NT2/D1 (cell line): ENCODE results near the gene LRRC8E.

ENCODE experiments used
- DNase-seq: peaks from one replicate; pipeline ENCODE4 v3.0.0-alpha.2; 2011; ENCODE audit warnings: low read depth, low spot score
- H3K27me3 ChIP-seq: 2 replicates; pipeline ENCODE4 v1.6.0; 2011; ENCODE audit warnings: mild to moderate bottlenecking; ENCODE audit not compliant: insufficient read length, insufficient read depth
- H3K36me3 ChIP-seq: 2 replicates; pipeline ENCODE4 v1.6.1; 2011; ENCODE audit warnings: mild to moderate bottlenecking, low read length, mixed read lengths; ENCODE audit not compliant: insufficient read depth, insufficient read length
- H3K4me1 ChIP-seq: 2 replicates; pipeline ENCODE4 v1.5.1; 2011; ENCODE audit not compliant: insufficient read depth, insufficient read length
- H3K4me3 ChIP-seq: 2 replicates; pipeline ENCODE4 v1.5.1; 2011; ENCODE audit warnings: low read depth; ENCODE audit not compliant: insufficient read length
- H3K9ac ChIP-seq: 2 replicates; pipeline ENCODE4 v1.6.0; 2011; ENCODE audit warnings: low read depth; ENCODE audit not compliant: insufficient read length
- H3K9me3 ChIP-seq: 2 replicates; pipeline ENCODE4 v1.5.1; 2011; ENCODE audit warnings: mild to moderate bottlenecking, low read length; ENCODE audit not compliant: insufficient read depth
- SUZ12 ChIP-seq: IDR thresholded peaks from 2 replicates; pipeline ENCODE4 v1.6.1; 2011; ENCODE audit not compliant: insufficient read length, insufficient read depth; ENCODE audit errors: extremely low read depth
- YY1 ChIP-seq: IDR thresholded peaks from 2 replicates; pipeline ENCODE4 v1.6.1; 2011; ENCODE audit not compliant: insufficient read length, insufficient read depth
- ZNF274 ChIP-seq: IDR thresholded peaks from 2 replicates; pipeline ENCODE4 v1.6.1; 2011; ENCODE audit warnings: mild to moderate bottlenecking, low read depth, low read length

Gene LRRC8E

GRCh38 chr19:7921302-7921966 lies 33.1 kb downstream of the LRRC8E start:
- no peak for TF ChIP-seq ZNF274
- TF ChIP-seq YY1: no peak
- no peak for TF ChIP-seq SUZ12
- Histone ChIP-seq H3K9ac (peak overlapping the region; percentile 86), H3K27me3 (peaks cover 20% of the 10 kb centered on the region), H3K4me3 (peak overlapping the region; percentile 67), H3K36me3 (peaks cover 33% of the 10 kb centered on the region), H3K4me1 (peaks cover 26% of the 10 kb centered on the region), H3K9me3 (peaks cover 4% of the 10 kb centered on the region; the same call in 1 of the 2 replicates)
- DNase-seq: no peak

- TF ChIP-seq ZNF274 (no peak), YY1 (no peak), SUZ12 (no peak)
- Histone ChIP-seq H3K4me3 (no peak overlapping the region), H3K9me3 (peaks cover 4% of the 10 kb centered on the region; the same call in 1 of the 2 replicates), H3K9ac (peak overlapping the region; percentile 86), H3K27me3 (peaks cover 15% of the 10 kb centered on the region), H3K36me3 (peaks cover 40% of the 10 kb centered on the region), H3K4me1 (peaks cover 33% of the 10 kb centered on the region)
- DNase-seq: no peak
These were observed 33.9 kb downstream of the LRRC8E start for GRCh38 chr19:7921967-7922835.

DNA sequence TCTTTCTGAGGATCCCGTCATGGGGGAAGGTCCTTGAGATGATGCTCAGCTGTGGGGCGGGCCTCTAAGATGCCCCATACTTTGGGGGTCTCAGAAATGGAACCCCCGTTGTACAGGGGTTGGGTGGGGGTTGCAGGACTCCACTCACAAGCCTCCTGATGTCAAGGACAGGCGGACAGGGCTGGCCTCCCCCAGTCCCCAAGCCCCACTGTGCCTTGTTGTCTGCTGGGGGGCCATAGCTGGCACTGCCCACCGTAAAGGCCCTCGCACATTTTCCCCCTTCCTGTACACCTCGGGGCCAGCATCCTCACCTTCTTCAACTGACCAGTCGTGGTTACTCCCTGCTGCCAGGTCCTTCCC lies 34.5 kb downstream of the LRRC8E start:
- Histone ChIP-seq H3K9ac (no peak overlapping the region), H3K4me1 (peaks cover 38% of the 10 kb centered on the region), H3K36me3 (peaks cover 46% of the 10 kb centered on the region), H3K27me3 (peaks cover 9% of the 10 kb centered on the region), H3K4me3 (no peak overlapping the region), H3K9me3 (peaks cover 4% of the 10 kb centered on the region; the same call in 1 of the 2 replicates)
- no peak for TF ChIP-seq SUZ12
- TF ChIP-seq YY1: no peak
- TF ChIP-seq ZNF274: no peak
- DNase-seq: no peak

- Histone ChIP-seq H3K4me3 (no peak overlapping the region), H3K27me3 (peaks cover 4% of the 10 kb centered on the region), H3K9ac (peak overlapping the region; percentile 67), H3K36me3 (peaks cover 53% of the 10 kb centered on the region), H3K9me3 (peaks cover 3% of the 10 kb centered on the region; the same call in 1 of the 2 replicates), H3K4me1 (peaks cover 44% of the 10 kb centered on the region)
- TF ChIP-seq YY1 (no peak), SUZ12 (no peak), ZNF274 (no peak)
- no peak for DNase-seq
These were observed 35.2 kb downstream of the LRRC8E start for GRCh38 chr19:7923295-7924191.

DNA sequence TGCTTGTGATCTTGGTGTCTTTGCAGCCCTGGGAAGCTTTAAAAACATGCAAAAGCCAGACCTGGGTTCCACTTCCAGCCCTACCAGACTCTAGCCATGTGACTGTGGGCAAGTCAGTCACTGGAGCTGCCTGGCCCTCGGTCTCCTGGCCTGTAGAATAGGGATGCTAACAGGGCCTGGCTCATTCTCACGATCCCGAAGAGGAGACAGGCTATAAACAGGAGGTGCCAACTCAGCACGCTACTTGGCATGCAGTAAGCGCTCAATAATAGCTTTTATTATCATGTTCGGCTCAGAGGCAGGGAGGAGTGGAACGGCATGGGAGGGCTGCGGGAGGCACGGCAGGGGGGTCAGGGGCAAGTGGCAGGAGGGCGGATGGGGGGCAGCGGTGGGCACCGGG lies 35.9 kb downstream of the LRRC8E start:
- Histone ChIP-seq H3K9me3 (no peaks in the 10 kb centered on the region), H3K9ac (peak overlapping the region; percentile 67), H3K4me1 (peaks cover 44% of the 10 kb centered on the region), H3K4me3 (no peak overlapping the region), H3K36me3 (peaks cover 56% of the 10 kb centered on the region), H3K27me3 (no peaks in the 10 kb centered on the region)
- DNase-seq: no peak
- no peak for TF ChIP-seq SUZ12
- TF ChIP-seq ZNF274: no peak
- TF ChIP-seq YY1: no peak

DNA sequence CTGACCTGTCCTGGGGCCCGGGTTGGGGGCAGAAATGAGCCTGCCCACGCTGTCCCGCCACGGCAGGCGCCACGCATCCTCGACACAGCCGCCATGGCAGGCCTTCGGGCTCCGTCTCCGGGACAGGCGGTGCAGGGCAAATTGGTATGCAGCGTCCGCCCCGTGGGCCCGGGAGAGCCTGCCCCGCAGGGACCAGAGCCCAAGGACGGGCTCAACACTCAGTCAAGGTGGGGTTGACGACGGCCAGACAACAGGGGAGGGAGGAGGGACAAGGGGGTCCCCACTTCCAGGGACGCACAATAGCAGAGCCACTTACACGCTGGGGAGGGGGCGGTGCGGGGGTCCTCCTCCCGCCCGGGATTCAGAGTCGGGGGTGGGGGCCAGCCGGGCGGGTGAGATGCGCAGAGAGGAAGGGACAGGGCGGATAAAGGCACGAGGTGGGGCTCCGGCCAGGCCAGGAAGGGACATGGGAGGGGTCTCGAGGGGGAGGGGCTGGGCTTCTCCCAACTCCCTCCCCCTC lies 36.4 kb downstream of the LRRC8E start:
- H3K4me3 ChIP-seq: no peak overlapping the region
- H3K36me3 ChIP-seq: peaks cover 56% of the 10 kb centered on the region
- peak overlapping the region; percentile 50 for H3K9ac ChIP-seq
- H3K4me1 ChIP-seq: peaks cover 44% of the 10 kb centered on the region
- no peaks in the 10 kb centered on the region for H3K27me3 ChIP-seq
- H3K9me3 ChIP-seq: no peaks in the 10 kb centered on the region
- TF ChIP-seq SUZ12 (no peak), ZNF274 (no peak), YY1 (no peak)
- DNase-seq: no peak
